ENCODE results near the gene GLIS1.

DNA sequence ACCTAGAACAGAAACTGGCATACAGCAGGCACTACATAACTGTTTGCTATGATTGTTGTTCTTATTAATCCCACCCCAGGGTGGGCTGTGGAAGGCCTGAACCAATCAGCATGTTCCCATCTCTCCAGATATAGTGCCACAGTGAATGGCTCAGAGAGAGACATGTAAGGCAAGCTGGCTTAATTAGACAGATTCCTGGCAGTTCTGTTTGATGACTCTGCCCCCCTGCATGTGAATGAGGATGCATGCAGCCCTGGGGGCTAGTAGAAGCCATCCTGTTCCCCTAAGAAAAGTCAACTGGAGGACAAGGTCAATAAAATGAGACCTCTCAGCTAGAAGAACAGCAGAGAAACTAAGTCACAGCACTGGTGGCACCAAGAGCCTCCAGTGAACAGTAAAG, 130.3 kb downstream of the GLIS1 start:
- no peak for TF ChIP-seq CTCF (IDR thresholded peaks at IDR 0.05; ENCODE audit: borderline replicate concordance, extremely low read depth, low read length, poor library complexity, severe bottlenecking)
- TF ChIP-seq EZH2 (IDR thresholded peaks at IDR 0.05; ENCODE audit: borderline replicate concordance, low read depth, low read length, severe bottlenecking), result no peak

Data from DND-41 (cell line).